Endodermal cell (in vitro differentiated cells): ENCODE results near the gene GLUL. TPM values are rescaled to one million over a fixed set of nuclear protein-coding genes. Genes with fewer than 3 reads are reported as not detected.

Experiments
- DNase-seq: peaks from one replicate; pipeline ENCODE4 v3.0.0-alpha.2; 2017
- H3K27ac ChIP-seq: 2 replicates; pipeline ENCODE4 v1.5.1; 2013; ENCODE audit warnings: mild to moderate bottlenecking, low read depth, low read length, moderate library complexity
- H3K27me3 ChIP-seq: 2 replicates; pipeline ENCODE4 v1.6.1; 2013; ENCODE audit warnings: mild to moderate bottlenecking, low read length, moderate library complexity; ENCODE audit not compliant: insufficient read depth, control insufficient read depth, poor library complexity, severe bottlenecking
- H3K36me3 ChIP-seq: 2 replicates; pipeline ENCODE4 v1.7.0; 2013; ENCODE audit warnings: mild to moderate bottlenecking, low read length, moderate library complexity; ENCODE audit not compliant: control insufficient read depth, insufficient read depth
- H3K4me1 ChIP-seq: one replicate; pipeline ENCODE4 v1.7.0; 2013; ENCODE audit warnings: low read length; ENCODE audit not compliant: control insufficient read depth, insufficient read depth
- H3K4me3 ChIP-seq: 2 replicates; pipeline ENCODE4 v1.5.1; 2013; ENCODE audit warnings: mild to moderate bottlenecking, low read length, moderate library complexity
- H3K9ac ChIP-seq: 2 replicates; pipeline ENCODE4 v1.6.1; 2013; ENCODE audit warnings: mild to moderate bottlenecking, low read length, moderate library complexity; ENCODE audit not compliant: poor library complexity, severe bottlenecking; ENCODE audit errors: extremely low read depth
- H3K9me3 ChIP-seq: 2 replicates; pipeline ENCODE4 v1.6.1; 2013; ENCODE audit warnings: mild to moderate bottlenecking, low read length, moderate library complexity; ENCODE audit not compliant: control insufficient read depth
- H3K27ac Mint-ChIP-seq: 2 replicates; pipeline ENCODE4 v1.8.0; 2020; ENCODE audit warnings: mixed read lengths
- H3K27me3 Mint-ChIP-seq: 2 replicates; pipeline ENCODE4 v1.8.0; 2021; ENCODE audit warnings: mild to moderate bottlenecking, mixed read lengths; ENCODE audit not compliant: insufficient read depth
- H3K36me3 Mint-ChIP-seq: 2 replicates; pipeline ENCODE4 v1.8.0; 2020; ENCODE audit warnings: low read depth, mixed read lengths
- H3K4me1 Mint-ChIP-seq: 2 replicates; pipeline ENCODE4 v1.8.0; 2020; ENCODE audit warnings: mixed read lengths
- H3K4me3 Mint-ChIP-seq: 2 replicates; pipeline ENCODE4 v1.8.0; 2020; ENCODE audit warnings: mild to moderate bottlenecking, moderate library complexity, mixed read lengths
- H3K9me3 Mint-ChIP-seq: 2 replicates; pipeline ENCODE4 v1.8.0; 2020; ENCODE audit warnings: mild to moderate bottlenecking, mixed read lengths
- CTCF ChIP-seq: fragments of 200-600 bp; sonication (generic); conservative IDR thresholded peaks from 2 replicates; pipeline ENCODE4 v1.5.0; 2021; ENCODE audit warnings: antibody characterized with exemption, mild to moderate bottlenecking
- WGBS, 2 experiments: methylation state at CpG; one replicate each; pipeline versions ENCODE4 v1.1.5 to v1.1.7; 2013; ENCODE audit warnings: missing lambda C conversion rate in 2 of 2, mixed read lengths in 1 of 2; ENCODE audit not compliant: insufficient coverage in 1 of 2, insufficient read length in 1 of 2; 5-methylcytosine and 5-hydroxymethylcytosine counted together
- total RNA-seq, 2 donors: library from RNA; stranded (reverse); fragmentation: NEBNext Ultra II Directional in 1 of 2; extraction: Animal tissue kit (Norgen Biotek cat#: 25700) in 1 of 2; gene quantifications; 2 replicates in 1 of 2; 3 replicates in 1 of 2; pipeline ENCODE4 v1.2.1, GENCODE V29; 2021

GLUL gene
- total RNA-seq, 2 donors from 2014 or later: 529 to 553 TPM

- H3K36me3 ChIP-seq: no peaks in the 10 kb centered on the region
- H3K9ac ChIP-seq: no peak overlapping the region
- Mint-ChIP-seq H3K36me3 (no peaks in the 10 kb centered on the region), H3K27me3 (no peaks in the 10 kb centered on the region), H3K27ac (no peak overlapping the region), H3K4me3 (no peak overlapping the region), H3K9me3 (peaks cover 7% of the 10 kb centered on the region), H3K4me1 (peaks cover 8% of the 10 kb centered on the region)
- no peak for TF ChIP-seq CTCF
- no peak overlapping the region for H3K4me3 ChIP-seq
- H3K27ac ChIP-seq: no peak overlapping the region
- DNase-seq: no peak
- H3K9me3 ChIP-seq: no peaks in the 10 kb centered on the region
- 89 to 92% methylated on average over 5 to 7 of the region's 7 CpGs for WGBS, 2 experiments
- H3K4me1 ChIP-seq: no peaks in the 10 kb centered on the region
- H3K27me3 ChIP-seq: no peaks in the 10 kb centered on the region
These were observed 35.1 kb upstream of the GLUL start for GRCh38 chr1:182426442-182427430.

GRCh38 chr1:182415789-182416188 lies 24.2 kb upstream of the GLUL start:
- Histone ChIP-seq H3K27ac (no peak overlapping the region), H3K27me3 (no peaks in the 10 kb centered on the region), H3K9me3 (no peaks in the 10 kb centered on the region), H3K4me1 (no peaks in the 10 kb centered on the region), H3K9ac (no peak overlapping the region), H3K4me3 (no peak overlapping the region), H3K36me3 (no peaks in the 10 kb centered on the region)
- Mint-ChIP-seq H3K27ac (no peak overlapping the region), H3K36me3 (no peaks in the 10 kb centered on the region), H3K27me3 (no peaks in the 10 kb centered on the region), H3K4me3 (no peak overlapping the region), H3K9me3 (no peaks in the 10 kb centered on the region), H3K4me1 (no peaks in the 10 kb centered on the region)
- DNase-seq: no peak
- 90% methylated on average over 1 of the region's 1 CpG; no CpG with 5 or more reads in 1 of the 2 experiments for WGBS, 2 experiments
- TF ChIP-seq CTCF: no peak

GRCh38 chr1:182413969-182414368 lies 22.4 kb upstream of the GLUL start:
- WGBS, 2 experiments: 85 to 95% methylated on average over 3 to 6 of the region's 6 CpGs

More at GRCh38 chr1:182413969-182414368, 22.4 kb upstream of the GLUL start:
- Mint-ChIP-seq H3K9me3 (no peaks in the 10 kb centered on the region), H3K4me1 (peaks cover 2% of the 10 kb centered on the region), H3K27me3 (no peaks in the 10 kb centered on the region), H3K27ac (no peak overlapping the region), H3K4me3 (no peak overlapping the region), H3K36me3 (no peaks in the 10 kb centered on the region)
- no peak for TF ChIP-seq CTCF
- H3K9ac ChIP-seq: no peak overlapping the region
- H3K27me3 ChIP-seq: no peaks in the 10 kb centered on the region
- H3K4me3 ChIP-seq: no peak overlapping the region
- H3K27ac ChIP-seq: no peak overlapping the region
- no peaks in the 10 kb centered on the region for H3K36me3 ChIP-seq
- no peaks in the 10 kb centered on the region for H3K9me3 ChIP-seq
- H3K4me1 ChIP-seq: no peaks in the 10 kb centered on the region
- no peak for DNase-seq
